OCI-LY1 (cell line): ENCODE data around the gene PPAT.

ENCODE experiments used
- EZH2 ChIP-seq: fragments of 200-600 bp; sonication (generic), shearing (Covaris generic); IDR thresholded peaks from 2 replicates; pipeline ENCODE4 v1.8.0; 2017; ENCODE audit warnings: borderline replicate concordance, mixed run types, mild to moderate bottlenecking, antibody characterized with exemption, low read length, moderate library complexity, mixed read lengths
- TF ChIP-seq, protein P1 (sequence below): fragments of 200-600 bp; sonication (generic), shearing (Covaris generic); IDR thresholded peaks from 2 replicates; pipeline ENCODE4 v1.5.1; 2017; ENCODE audit warnings: mild to moderate bottlenecking, antibody characterized with exemption, low read length, moderate library complexity, mixed read lengths

- TF ChIP-seq, protein P1, sequence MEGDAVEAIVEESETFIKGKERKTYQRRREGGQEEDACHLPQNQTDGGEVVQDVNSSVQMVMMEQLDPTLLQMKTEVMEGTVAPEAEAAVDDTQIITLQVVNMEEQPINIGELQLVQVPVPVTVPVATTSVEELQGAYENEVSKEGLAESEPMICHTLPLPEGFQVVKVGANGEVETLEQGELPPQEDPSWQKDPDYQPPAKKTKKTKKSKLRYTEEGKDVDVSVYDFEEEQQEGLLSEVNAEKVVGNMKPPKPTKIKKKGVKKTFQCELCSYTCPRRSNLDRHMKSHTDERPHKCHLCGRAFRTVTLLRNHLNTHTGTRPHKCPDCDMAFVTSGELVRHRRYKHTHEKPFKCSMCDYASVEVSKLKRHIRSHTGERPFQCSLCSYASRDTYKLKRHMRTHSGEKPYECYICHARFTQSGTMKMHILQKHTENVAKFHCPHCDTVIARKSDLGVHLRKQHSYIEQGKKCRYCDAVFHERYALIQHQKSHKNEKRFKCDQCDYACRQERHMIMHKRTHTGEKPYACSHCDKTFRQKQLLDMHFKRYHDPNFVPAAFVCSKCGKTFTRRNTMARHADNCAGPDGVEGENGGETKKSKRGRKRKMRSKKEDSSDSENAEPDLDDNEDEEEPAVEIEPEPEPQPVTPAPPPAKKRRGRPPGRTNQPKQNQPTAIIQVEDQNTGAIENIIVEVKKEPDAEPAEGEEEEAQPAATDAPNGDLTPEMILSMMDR: no peak
- TF ChIP-seq EZH2: no peak
Measured at GRCh38 chr4:56417396-56417795, 18.0 kb downstream of the PPAT start.
